ENCODE measurements around the gene PRDX4. TPM values are rescaled to one million over a fixed set of nuclear protein-coding genes. Genes with fewer than 3 reads are reported as not detected.
"Not testable (repeated sequence)": the region's sequence is repeated elsewhere in the genome, so short reads cannot be mapped to it uniquely, and the experiment has no call there.

The PRDX4 gene
- total RNA-seq, 4 donors from 2014 or later, result 64.5 to 146 (median 109) TPM

GRCh38 chrX:23656091-23656490 lies 11.2 kb upstream of the PRDX4 start:
- Histone ChIP-seq H3K27me3 (no peaks in the 10 kb centered on the region), H3K27ac (no peak overlapping the region), H3K9me3 (no peaks in the 10 kb centered on the region), H3K36me3 (no peaks in the 10 kb centered on the region), H3K4me3 (replicated peaks in 1 of 3) (no peak overlapping the region), H3K4me1 (no peaks in the 10 kb centered on the region)
- intact Hi-C loops (cut with DNase I), result no loop called here
- TF ChIP-seq, protein P1, sequence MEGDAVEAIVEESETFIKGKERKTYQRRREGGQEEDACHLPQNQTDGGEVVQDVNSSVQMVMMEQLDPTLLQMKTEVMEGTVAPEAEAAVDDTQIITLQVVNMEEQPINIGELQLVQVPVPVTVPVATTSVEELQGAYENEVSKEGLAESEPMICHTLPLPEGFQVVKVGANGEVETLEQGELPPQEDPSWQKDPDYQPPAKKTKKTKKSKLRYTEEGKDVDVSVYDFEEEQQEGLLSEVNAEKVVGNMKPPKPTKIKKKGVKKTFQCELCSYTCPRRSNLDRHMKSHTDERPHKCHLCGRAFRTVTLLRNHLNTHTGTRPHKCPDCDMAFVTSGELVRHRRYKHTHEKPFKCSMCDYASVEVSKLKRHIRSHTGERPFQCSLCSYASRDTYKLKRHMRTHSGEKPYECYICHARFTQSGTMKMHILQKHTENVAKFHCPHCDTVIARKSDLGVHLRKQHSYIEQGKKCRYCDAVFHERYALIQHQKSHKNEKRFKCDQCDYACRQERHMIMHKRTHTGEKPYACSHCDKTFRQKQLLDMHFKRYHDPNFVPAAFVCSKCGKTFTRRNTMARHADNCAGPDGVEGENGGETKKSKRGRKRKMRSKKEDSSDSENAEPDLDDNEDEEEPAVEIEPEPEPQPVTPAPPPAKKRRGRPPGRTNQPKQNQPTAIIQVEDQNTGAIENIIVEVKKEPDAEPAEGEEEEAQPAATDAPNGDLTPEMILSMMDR (IDR thresholded peaks at IDR 0.05), result no peak
- TF ChIP-seq POLR2A (IDR thresholded peaks at IDR 0.05), result no peak
- DNase-seq, result no peak
- 45 to 70% methylated on average over 5 of the region's 5 CpGs for WGBS, 2 donors

GRCh38 chrX:23656684-23657083 lies 10.6 kb upstream of the PRDX4 start:
- Histone ChIP-seq H3K27ac (no peak overlapping the region), H3K4me1 (no peaks in the 10 kb centered on the region), H3K4me3 (replicated peaks in 1 of 3) (no peak overlapping the region), H3K36me3 (no peaks in the 10 kb centered on the region), H3K27me3 (no peaks in the 10 kb centered on the region), H3K9me3 (no peaks in the 10 kb centered on the region)
- DNase-seq, result no peak
- intact Hi-C loops (cut with DNase I), result no loop called here
- TF ChIP-seq POLR2A (IDR thresholded peaks at IDR 0.05), result no peak
- TF ChIP-seq, protein P1 (IDR thresholded peaks at IDR 0.05), result no peak
- 80 to 97% methylated on average over 2 to 3 of the region's 3 CpGs for WGBS, 2 donors

DNA sequence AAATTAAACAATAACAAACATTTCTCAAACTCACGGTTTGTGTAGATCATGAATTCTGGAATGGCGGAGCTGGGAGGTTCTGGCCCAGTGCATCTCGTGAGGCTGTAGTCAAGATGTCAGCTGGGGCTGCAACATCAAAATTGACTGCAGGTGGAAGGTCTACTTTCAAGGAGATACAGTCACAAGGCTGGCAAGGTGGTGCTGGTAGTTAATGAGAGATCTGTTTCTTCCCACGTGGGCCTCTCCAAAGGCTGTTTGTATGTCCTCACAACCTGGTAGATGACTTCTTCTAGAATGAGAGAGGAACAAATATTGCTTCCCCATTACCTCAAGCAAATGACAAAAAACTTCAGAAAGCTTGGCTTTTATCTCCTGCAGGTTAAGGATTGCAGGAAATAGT lies 8.0 kb upstream of the PRDX4 start:
- H3K9me3 ChIP-seq, result no peaks in the 10 kb centered on the region
- TF ChIP-seq, protein P1 (IDR thresholded peaks at IDR 0.05), result no peak
- no peak for TF ChIP-seq POLR2A (IDR thresholded peaks at IDR 0.05)
- no peaks in the 10 kb centered on the region for H3K4me1 ChIP-seq
- no peak overlapping the region for H3K27ac ChIP-seq
- 87 to 89% methylated on average over 4 of the region's 4 CpGs for WGBS, 2 donors
- no peaks in the 10 kb centered on the region for H3K36me3 ChIP-seq
- no peak overlapping the region for H3K4me3 ChIP-seq (replicated peaks in 1 of 3)
- intact Hi-C loops (cut with DNase I), result no loop called here
- no peak for DNase-seq
- no peaks in the 10 kb centered on the region for H3K27me3 ChIP-seq

DNA sequence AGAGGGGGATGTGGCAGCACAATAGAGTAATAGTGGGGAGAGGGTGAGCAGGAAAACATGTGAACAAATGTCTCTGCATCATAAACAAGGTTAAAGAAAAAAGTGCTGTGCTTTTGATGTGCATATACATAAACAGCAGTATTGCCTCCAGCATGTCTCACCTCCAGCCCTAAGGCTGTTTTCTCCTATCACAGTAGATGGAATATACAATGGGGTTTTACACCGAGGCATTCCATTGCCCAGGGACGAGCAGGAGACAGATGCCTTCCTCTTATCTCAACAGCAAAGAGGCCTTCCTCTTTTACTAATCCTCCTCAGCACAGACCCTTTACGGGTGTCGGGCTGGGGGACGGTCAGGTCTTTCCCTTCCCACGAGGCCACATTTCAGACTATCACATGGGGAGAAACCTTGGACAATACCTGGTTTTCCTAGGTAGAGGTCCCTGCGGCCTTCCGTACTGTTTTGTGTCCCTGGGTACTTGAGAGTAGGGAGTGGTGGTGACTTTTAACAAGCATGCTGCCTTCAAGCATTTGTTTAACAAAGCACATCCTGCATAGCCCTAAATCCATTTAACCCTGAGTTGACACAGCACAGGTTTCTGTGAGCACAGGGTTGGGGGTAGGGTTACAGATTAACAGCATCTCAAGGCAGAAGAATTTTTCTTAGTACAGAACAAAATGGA lies 7.1 kb upstream of the PRDX4 start:
- intact Hi-C loops (cut with DNase I); H3K36me3 ChIP-seq; H3K9me3 ChIP-seq; H3K4me1 ChIP-seq; H3K27me3 ChIP-seq; H3K27ac ChIP-seq; DNase-seq; H3K4me3 ChIP-seq (replicated peaks in 1 of 3): not testable (repeated sequence)
- 48 to 67% methylated on average over 2 to 8 of the region's 8 CpGs for WGBS, 2 donors

GRCh38 chrX:23660766-23661132 lies 6.5 kb upstream of the PRDX4 start:
- Histone ChIP-seq H3K36me3 (no peaks in the 10 kb centered on the region), H3K4me1 (no peaks in the 10 kb centered on the region), H3K9me3 (no peaks in the 10 kb centered on the region), H3K27me3 (no peaks in the 10 kb centered on the region), H3K4me3 (replicated peaks in 1 of 3) (no peak overlapping the region), H3K27ac (no peak overlapping the region)
- WGBS, 2 donors, result 91 to 100% methylated on average over 2 of the region's 2 CpGs
- DNase-seq, result no peak
- intact Hi-C loops (cut with DNase I), result no loop called here
- TF ChIP-seq, protein P1 (IDR thresholded peaks at IDR 0.05), result no peak
- no peak for TF ChIP-seq POLR2A (IDR thresholded peaks at IDR 0.05)

Measured in thyroid gland (tissue), 4 donors.